GM18526 (cell line): ENCODE measurements around the gene AHRR.

Experiments
- POLR2A ChIP-seq: IDR thresholded peaks from 3 replicates; pipeline ENCODE4 v1.6.1; 2011; ENCODE audit not compliant: insufficient read length; ENCODE audit errors: extremely low read depth

Gene AHRR

GRCh38 chr5:322942-323879, 1.7 kb downstream of the AHRR start:
- TF ChIP-seq POLR2A: no peak

- no peak for TF ChIP-seq POLR2A
These were observed 3.5 kb downstream of the AHRR start for GRCh38 chr5:324736-325612.

GRCh38 chr5:326109-326508, 4.6 kb downstream of the AHRR start:
- no peak for TF ChIP-seq POLR2A

GRCh38 chr5:329121-329735, 7.7 kb downstream of the AHRR start:
- TF ChIP-seq POLR2A: no peak

GRCh38 chr5:329768-330167, 8.3 kb downstream of the AHRR start:
- no peak for TF ChIP-seq POLR2A

GRCh38 chr5:332843-333242, 11.3 kb downstream of the AHRR start:
- TF ChIP-seq POLR2A: no peak

GRCh38 chr5:333945-334344, 12.4 kb downstream of the AHRR start:
- no peak for TF ChIP-seq POLR2A

- TF ChIP-seq POLR2A: no peak
These were observed 13.6 kb downstream of the AHRR start for GRCh38 chr5:334903-335739.

GRCh38 chr5:335740-336038, 14.2 kb downstream of the AHRR start:
- no peak for TF ChIP-seq POLR2A

GRCh38 chr5:337563-338130, 16.1 kb downstream of the AHRR start:
- no peak for TF ChIP-seq POLR2A

- TF ChIP-seq POLR2A: no peak
These were observed 21.3 kb downstream of the AHRR start for GRCh38 chr5:342501-343460.

GRCh38 chr5:343461-344401, 22.2 kb downstream of the AHRR start:
- no peak for TF ChIP-seq POLR2A

GRCh38 chr5:344668-345067, 23.2 kb downstream of the AHRR start:
- no peak for TF ChIP-seq POLR2A
